Activated CD8-positive, alpha-beta memory T cell treated with anti-CD3 and anti-CD28 coated beads for 4 hours (primary cell): ENCODE results near the gene SARDH.

Experiments used
- DNase-seq, 2 donors: peaks; one replicate each; pipeline ENCODE4 v3.0.0-alpha.2; 2020; ENCODE audit warnings: low read depth in 2 of 2

SARDH gene

DNA sequence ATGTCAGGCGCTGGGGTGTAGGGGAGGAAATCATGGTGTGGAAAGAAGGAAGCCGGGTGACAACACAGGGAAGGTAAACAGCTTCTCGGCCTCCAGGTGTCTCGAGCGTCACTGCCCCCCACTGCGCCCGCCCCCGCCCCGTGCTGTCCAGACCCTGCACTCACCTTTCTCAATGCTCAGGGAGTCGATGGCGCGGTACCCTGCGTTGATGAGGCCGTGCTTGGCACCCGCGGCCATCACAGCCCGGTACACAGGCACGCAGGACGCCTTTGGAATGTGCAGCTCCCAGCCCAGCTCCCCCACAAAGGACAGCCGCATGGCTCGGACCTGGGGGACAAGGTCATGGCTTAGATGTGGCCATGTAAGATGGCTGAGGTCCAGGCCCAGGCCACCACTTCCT lies 66.8 kb downstream of the SARDH start:
- no peak for DNase-seq

DNA sequence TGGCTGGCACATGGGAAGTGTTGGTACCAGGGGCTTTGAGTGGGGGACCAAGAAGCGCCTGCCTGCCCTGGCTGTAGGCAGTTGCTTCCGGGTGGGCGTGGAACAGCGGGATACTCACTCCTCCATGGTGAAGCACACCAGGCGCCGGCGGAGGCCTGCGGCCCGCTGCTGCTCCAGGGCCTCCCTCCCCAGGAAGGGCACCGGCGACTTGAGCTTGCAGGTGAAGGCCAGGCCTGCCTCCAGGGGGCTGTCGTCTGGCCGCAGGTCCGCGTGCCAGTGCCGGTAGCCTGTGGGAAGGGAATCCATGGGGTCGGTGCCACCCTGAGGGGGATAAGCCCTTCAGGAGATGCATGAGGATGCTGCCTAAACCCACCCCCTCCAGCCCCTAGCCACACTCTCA lies 67.7 kb downstream of the SARDH start:
- DNase-seq = no peak

DNA sequence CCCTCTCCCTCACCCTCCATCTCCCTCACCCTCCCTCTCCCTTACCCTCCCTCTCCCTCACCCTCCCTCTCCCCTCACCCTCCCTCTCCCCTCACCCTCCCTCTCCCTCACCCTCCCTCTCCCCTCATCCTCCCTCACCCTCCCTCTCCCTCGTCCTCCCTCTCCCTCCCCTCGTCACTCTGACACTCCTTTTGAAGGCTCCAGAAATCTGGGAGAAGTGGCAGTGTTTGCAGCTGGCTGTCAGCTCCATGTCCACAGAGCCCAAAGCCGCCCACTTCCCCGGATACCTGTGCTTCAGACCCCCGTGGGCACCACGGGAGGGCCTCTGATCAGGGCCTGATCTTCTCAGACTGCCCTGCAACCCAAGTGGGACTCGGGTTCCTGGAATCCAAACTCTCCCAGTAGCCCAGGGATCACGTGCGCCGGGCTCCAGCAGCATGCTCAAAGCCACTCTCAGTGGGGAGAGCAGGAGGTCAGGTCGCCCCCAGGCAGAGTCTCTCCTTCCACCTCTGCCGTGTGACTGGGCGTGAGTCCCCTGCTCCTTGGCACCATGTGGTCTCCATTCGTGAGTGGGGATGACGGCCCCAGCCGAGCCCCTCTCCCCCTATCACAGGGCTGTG lies 68.9 kb downstream of the SARDH start:
- no peak for DNase-seq

DNA sequence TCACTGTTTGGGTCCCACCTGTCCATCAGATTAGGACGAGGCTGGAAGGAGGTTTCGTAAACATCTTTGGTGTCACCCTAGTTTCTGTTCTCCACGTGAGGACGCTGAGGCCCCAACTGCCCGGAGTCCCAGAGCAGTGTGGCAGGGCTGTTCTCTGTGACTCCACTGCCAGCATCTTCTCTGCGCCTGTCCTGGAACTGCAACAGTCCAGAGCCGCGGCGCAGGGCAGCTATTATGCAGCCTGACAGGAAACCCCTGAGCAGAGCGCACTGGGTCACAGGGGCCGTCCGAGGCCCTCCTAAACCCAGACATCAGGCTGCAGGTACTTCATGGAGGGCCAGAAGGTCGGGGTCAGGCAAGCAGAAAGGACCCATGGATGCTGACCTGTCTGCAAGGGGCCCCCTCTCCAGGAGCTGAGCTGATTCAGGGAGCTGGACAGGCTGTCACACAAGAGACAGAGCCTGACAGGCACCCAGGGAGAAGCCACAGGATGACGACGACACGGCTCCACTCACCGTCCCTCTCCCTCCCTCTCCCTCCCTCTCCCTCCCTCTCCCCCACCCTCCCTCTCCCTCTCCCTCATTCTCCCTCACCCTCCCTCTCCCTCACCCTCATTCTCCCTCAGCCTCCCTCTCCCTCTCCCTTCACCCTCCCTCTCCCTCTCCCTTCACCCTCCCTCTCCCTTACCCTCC lies 70.2 kb downstream of the SARDH start:
- no peak for DNase-seq

DNA sequence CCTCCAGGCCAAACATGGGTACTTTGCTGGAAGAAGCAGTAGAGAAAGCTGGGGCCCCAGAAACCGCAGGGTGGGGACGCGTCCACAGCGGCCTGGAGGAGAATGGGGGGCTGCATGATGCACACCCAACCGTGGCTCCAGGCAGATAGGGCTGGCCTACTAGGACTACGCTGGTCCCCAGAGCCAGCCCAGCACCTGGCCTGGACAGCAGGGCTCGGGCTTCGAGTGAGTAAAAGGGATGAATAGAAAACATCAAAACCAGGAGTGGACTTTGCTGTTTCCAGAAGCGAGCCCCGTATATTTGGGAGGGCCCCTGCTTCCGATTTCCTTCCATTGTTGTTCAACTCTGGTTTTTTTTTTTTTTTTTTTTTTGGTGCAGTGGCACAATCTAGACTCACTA lies 71.3 kb downstream of the SARDH start:
- DNase-seq = no peak

DNA sequence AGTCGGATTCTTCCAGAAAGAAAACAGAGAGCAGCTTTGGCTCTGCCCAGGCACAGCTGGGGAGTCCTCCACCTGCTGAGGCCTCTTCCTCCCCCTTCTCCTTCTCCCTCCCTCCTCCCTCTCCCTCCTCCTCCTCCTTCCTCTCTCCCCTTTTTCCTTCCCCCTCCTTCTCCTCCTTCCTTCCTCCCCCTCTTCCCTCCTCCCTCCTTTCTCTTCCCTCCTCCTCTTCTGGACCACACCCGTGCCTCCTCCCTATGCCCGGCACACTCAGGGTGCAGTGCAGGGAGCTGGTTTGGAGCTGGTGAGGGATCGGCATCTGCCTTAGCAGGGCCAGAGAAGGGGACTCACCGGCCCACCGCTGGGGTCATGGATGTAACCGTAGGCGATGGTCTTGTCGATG lies 71.8 kb downstream of the SARDH start:
- DNase-seq = no peak

DNA sequence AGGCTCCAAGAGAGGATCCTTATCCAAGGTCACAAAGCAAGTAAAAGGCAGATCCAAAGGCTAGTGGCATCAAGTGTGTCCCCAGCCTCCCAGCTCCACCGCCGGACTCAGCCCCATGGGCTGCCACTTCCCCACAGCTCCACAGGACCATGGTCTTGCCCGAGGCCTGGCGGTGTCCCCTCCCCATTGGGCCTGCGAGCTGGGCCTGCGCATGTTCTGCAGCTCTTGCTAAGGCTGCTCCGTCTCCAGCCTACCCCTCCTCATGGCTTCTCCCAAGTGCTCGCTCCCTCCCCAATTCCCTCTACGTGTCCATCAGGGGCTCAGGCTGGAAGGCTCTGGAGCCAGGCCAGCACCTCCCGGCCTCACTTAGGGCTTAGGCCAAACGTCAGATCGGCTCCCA lies 72.6 kb downstream of the SARDH start:
- no peak for DNase-seq

DNA sequence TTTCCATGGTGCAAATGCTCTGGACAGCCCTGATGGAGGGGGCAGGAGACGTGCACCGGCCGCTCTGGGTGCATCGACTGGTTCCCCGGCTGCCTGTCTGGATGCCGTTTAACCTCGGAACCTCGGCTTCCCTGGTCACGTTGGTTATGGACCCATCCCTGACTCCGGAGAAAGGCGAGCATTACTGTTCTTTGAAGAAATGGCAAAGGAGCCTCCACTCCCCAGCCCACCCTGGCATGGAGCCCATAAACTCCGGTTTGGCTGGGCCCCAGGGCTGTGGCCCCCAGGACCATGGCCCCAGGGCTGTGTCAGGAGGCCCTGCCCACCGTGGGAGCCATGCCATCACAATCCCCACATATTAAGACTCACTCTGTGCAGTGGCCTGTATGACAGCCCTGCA lies 73.1 kb downstream of the SARDH start:
- no peak for DNase-seq

DNA sequence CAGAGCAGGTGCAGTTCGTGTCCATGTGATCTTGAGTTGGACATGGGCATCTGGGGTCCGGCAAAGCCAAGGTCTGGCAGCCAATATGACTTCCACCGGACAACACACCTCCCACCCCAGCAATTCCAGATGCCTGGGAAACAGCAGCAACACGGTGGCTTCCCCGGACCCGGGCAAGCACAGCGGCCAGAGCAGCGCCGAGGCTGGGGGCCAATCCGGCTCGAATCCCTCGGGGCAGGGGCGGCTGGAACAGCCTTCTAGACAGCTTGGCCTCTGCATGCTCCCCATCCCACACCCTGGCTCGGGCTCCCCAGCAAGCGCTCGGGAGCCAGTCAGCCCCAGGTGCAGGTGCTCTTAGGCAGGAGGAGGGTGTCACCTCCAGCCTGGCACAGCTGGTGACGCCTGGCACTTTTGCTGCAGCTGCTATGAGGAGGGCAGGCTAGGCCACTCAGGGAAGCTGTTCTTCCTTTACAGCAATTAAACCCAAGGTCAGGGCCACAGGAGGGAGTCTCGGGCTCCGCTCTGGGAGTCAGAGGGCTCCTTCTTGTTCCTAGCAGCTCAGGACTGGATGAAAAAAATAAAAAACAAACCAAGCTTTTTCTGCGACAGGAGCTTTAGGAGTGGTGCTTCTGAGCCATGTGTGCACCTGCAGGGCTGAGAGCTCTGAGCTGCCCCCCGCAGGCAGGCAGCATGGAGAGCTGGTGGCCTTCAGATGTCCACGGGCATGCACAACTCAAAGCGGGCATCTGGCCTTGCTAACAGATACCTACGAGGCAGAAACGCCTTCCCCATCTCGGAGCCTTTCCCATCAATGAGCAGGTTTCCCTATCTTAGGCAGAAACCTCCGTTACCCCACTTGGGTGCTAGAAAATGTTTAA lies 73.7 kb downstream of the SARDH start:
- DNase-seq = no peak

DNA sequence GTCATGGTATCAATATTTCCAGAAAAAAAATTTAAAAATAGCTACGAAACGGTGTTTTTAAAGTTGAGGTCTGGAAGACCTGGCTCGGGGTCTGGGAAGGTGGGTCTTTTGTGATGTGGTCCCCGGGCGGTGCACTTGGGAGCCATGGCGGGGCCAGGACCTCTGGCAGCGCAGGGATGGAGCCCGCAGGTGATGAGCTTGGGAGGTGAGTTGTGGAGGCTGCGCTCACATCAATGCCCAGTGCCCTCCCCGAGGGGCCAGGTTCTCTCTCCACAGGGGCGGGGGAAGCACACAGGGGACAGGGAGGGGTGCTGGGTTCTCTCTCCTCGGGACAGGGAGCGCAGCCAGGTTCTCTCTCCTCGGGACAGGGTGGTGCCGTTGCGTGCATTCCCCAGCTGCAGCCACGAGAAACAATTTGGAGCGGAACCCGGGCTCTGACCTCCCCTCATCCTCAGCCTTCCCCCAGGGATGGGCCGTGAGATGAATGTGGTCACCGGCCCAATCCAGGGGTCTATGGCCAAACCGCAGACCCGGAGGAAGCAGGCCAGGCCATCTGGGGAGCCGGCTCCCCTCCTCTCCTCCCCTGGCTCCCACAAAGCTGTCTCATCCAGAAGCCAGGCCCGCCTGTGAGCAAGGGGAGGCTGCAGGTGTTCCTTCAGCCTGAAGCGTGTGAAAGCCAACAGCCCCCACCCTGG lies 76.2 kb downstream of the SARDH start:
- DNase-seq = no peak

DNA sequence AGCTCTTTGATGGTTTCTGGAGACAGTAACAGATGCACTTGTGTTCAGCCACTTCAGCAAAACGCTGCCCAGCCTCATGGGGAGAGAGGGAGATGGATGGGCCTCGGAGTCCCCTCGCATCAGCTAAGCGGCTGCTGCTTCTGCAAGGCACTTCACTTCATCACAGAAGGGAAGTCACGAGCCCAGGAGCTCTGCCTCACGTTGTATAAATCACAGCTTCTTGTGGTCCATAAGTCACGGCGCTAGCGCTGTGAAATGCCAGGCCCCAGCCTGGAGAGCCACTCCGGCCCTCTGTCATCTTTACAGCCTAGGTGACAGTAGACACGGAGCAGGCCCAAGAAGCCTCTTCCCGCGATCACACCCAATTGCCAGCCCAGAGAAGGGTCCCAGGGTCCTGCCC lies 78.6 kb downstream of the SARDH start:
- no peak for DNase-seq

DNA sequence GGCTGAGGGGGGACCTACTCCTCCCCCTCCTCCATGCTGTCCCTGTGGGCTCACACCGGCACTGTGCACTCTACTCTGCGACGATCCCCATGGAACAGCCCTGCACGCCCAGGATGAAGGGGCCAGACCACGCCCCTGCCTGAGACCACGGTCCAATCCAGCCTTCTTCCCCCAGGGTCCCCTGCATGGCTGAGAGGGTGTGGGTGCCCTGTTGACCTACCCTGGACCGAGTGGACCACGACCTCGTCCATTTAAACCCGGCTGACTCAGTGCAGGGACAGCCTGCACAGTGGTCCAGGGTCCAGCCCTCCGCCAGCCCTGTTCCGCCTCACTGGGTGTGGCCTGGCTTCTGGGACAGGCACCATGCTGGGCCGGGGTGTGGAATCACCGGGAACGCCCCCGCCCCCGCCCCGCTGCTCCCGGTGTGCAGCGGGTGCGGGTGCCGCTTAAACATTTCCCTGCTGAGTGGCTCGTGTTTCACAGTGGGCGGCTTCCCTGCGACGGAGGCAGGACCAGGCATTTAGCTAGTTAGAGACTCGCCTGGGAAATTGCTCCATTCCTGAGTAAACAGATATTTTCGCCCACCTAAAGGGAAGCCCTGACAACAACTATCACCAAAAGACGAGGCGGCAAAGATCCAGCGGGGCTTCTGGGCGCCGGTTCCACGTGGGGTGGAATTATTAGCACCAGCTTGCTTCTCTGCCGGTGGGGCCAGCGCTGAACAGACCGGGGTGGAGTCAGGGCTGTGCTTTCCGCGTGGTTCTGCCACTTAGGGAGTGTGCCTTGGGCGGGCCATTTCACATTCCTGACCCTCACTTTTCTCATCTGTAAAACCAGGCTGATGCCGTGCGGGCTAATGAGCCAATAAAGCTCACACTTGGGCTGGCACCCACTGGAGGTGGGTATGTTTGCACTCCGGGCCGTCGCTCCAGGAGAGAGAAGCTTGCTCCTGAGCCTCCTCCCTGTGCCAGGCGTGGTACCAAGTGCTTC lies 79.4 kb downstream of the SARDH start:
- DNase-seq = no peak

DNA sequence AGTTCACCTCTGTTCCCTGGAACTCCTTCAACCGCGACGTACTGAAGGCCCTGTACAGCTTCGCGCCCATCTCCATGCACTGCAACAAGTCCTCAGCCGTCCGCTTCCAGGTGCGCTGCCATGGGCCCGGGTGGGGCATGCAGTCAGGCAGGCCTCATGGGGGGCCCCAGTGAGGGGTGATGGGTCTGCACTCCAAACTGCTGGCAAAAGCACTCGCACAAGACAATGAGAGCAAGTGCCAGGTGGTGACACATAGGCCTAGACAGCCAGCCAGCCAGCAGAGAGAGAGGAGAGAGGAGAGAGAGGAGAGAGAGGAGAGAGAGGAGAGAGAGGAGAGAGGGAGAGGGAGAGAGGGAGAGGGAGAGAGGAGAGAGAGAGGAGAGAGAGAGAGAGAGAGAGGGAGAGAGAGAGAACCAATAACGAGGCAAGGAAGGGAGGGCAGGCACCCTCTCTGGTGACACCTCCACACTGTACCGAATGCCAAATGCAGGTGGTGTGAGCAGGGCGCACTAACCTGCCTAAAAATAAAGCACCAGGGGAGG lies 81.0 kb downstream of the SARDH start:
- no peak for DNase-seq

DNA sequence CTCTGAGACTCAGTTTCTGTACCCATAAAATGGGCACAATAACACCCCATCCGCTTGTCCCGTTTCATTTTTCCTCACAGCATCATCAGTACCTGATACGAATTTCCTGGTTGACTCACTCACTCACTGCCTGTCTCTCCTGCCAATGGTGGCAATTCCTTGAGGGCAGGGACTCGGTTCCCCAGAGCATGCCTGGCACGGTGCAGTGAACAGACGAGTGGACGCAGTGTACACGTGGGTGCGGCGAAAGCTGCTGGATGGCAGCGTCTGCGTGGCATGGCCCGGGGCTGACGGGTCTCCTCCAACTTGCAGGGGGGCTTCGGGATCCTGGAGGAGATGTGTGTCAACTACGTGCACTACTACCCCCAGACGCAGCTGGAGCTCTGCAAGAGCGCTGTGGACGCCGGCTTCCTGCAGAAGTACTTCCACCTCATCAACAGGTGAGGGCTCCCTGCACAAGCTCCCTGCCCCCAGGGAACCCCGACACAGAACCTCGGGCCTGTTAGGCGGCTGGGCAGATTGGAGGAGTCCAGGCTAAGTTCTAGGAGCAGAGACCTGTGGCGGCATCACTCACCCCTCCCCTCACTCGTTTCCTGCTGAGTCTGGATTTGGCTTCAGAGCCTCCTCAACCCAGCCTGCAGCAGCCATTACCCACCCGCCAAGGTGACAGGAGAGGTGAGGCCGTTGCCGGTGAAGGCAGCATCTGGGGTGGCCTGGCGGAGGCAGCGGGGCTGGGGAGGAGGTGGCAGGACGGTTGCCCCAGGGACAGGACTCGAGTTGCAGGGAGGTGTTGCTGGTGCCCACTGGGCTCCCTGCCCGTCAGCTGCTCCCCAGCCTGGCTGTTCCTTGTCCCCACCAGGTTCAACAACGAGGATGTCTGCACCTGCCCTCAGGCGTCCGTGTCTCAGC lies 81.7 kb downstream of the SARDH start:
- no peak for DNase-seq

DNA sequence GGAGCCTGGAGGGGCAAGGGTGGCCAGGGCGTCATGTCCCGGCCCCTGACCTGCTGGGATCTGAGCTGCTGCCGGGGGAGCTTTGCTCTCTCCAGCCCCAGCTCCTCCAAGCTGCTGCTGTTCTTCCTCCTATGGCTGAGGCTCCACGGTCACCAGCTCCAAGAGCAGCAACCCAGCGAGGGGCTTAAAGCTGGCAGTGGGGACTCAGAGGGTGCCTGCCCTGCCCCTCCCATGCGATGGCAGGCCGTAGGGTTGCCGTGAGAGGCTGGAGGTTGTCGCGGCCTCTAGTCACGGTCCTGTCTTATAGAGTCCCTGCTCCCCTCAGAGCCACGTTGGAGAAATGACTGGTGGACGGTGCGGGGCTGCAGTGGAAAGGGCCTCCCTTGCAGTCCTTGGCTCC lies 82.5 kb downstream of the SARDH start:
- DNase-seq = no peak

DNA sequence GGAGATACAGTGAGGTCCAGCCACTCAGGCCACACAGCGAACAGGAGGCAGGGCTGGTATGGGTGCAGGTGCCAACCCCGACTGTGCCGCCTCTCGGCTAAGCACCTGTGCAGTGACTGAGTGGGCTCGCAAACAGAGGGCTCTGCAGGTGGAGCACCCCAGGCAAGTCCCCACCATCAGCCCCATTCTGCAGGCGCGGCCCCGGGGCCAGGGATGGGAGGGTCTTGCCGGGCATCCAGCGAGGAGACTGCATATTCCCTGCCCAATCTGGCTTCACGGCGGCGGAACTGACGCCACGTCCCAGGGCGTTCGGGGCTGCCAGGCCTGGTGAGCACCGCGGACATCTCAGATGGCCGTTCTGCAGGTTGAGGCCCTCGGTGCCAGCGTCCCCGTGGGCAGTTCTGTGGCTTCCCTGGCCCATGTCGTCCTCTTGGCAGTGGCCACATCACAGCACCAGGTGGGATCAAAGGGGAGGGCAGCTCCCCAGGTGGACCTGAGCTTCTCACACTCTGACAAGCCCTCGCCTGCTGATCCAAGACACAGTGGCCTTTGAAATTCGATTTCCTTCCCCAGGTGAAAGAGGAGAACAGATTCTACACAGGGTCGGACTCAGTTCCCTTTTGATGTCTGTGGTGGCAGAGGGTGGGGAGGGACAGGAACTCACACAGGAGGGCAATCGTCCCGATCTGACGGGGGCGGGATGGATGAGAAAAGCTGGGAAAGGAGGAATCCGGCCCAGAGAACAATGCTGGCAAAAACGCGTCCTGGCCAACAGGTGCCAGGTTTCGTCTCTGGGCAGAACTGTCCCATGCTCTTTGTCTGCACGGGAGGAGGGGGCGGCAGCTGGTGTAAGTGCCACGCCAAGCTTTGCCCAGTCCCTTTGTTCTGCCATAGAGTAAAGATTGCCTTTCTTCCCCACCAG lies 83.2 kb downstream of the SARDH start:
- DNase-seq = no peak

DNA sequence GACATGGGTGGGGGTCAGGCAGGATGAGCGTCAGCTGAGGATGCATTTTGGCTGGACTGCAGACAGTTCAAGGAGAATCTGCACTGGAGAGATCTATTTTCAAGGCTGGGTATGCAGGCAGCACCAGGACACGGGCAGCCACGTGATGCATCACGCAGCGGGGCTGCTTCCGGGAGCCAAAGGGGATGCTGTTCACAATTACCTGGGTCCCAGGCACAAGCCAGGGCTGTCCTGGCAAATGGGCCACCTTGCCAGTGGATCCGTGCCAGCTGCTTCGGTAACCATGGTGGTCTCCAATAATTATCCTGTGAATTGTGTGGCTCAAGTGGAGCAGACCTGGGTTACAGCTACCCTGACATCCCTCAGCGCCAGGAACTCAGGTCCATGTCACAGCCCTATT lies 84.5 kb downstream of the SARDH start:
- DNase-seq = no peak

DNA sequence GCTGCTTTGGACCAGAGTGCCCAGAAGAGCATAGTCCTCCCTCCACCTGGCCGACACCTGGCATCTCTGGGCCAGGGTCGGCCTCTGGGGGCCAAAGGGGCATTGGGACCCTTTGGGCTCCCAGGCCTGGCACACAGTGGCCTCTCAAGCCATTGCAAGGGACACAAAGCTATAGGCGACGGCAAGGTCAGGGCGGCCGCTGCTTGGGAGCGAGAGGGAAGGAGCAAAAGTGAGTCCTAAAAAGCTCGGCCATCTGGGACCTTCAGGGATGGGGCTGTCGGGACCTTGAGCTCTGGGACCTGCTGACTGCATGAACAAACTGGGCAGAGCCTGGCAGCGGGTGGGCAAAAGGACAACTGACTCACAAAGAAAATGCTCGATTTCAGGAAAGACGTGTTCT lies 88.1 kb downstream of the SARDH start:
- DNase-seq = no peak

DNA sequence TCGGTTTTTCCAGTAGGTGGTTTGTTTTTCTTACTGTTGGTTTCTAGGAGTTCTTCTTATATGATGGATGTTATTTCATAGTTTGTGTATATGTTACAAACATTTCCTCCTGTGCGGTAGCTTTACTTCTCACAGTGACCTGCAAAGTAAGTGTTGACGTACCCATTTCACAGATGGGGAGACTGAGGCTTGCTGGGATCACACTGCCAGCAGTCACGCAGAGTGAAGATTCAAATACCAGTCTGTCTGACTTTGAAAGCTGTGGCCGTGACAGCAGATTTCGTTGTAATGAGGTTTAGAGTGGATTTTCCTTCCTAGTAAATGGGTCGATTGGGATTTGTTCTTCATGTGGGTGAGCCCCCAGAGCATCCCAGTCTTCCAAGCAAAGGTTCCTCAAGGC lies 89.0 kb downstream of the SARDH start:
- DNase-seq = no peak
